ENCODE results near the gene C10orf95. TPM values are rescaled to one million over a fixed set of nuclear protein-coding genes. Genes with fewer than 3 reads are reported as not detected.

The C10orf95 gene
- total and polyA plus RNA-seq, 2 of the 13 experiments (the other 11 are each of a cell fraction or from before 2014, with no cell fraction given): 0.05 to 0.07 TPM

- H4K20me1 ChIP-seq (ENCODE audit: insufficient read depth, low read length): no peaks in the 10 kb centered on the region
- peaks cover 3 to 11% of the 10 kb centered on the region in 2 experiments; a peak in 4 of 5 replicates for H3K27me3 ChIP-seq (ENCODE audit: control insufficient read depth in 1 of 2, insufficient read depth in 2 of 2, low read length in 2 of 2)
- H3K4me3 ChIP-seq (replicated peaks in 1 of 3; ENCODE audit: insufficient read depth in 1 of 3, low read depth in 2 of 3, low read length in 3 of 3): no peak overlapping the region
- no peak overlapping the region for H3K4me2 ChIP-seq (ENCODE audit: low read depth, low read length)
- DNase-seq (ENCODE audit: low spot score): no peak
- in situ Hi-C loops (cut with HindIII; ENCODE audit: extremely low pct_ligation_motif_present, low pct_unique_long_range_greater_than_20kb) (loop anchor here (10.0 kb wide), 1 partner anchor 72 kb away; no protein-coding TSS in a partner anchor), intact Hi-C loops (cut with micrococcal nuclease; ENCODE audit: unreplicated experiment) (no loop called here)
- H3K9ac ChIP-seq (ENCODE audit: insufficient read depth, low read depth, low read length): no peak overlapping the region
- H3K36me3 ChIP-seq (replicated peaks in 1 of 2; ENCODE audit: control insufficient read depth in 1 of 2, insufficient read depth in 2 of 2, low read length in 2 of 2): peaks cover 0 to 4% of the 10 kb centered on the region in 2 experiments; a peak in 1 of 5 replicates
- peaks cover 18% of the 10 kb centered on the region for H3K4me1 ChIP-seq (ENCODE audit: insufficient read depth, low read length)
- no TSS peak for BruUV-seq (replicated peaks)
- no peaks in the 10 kb centered on the region for H3K9me3 ChIP-seq (ENCODE audit: low read length)
- FAIRE-seq: no peak
- ChIA-PET POLR2A (interaction anchor here (1.7 kb wide), 1 partner anchor 30 kb away, joined by 3 read pairs; the partner anchor contains the start of gene CUEDC2), CTCF (ENCODE audit: low intra/inter-chr PET ratio, low total read pairs) (interaction anchor here (1.9 kb wide), 1 partner anchor 9 kb away, joined by 4 read pairs; no protein-coding TSS in a partner anchor)
- H3K27ac ChIP-seq (ENCODE audit: extremely low read length, insufficient read depth, low read length): no peak overlapping the region
- WGBS (ENCODE audit: low lambda C conversion rate): 80% methylated on average over 5 of the region's 5 CpGs
- ATAC-seq: no peak
- no peaks in the 10 kb centered on the region for H3K79me2 ChIP-seq (ENCODE audit: insufficient read depth, low read length)
- no peak overlapping the region for H2AFZ ChIP-seq (ENCODE audit: low read length)
- no peak for TF ChIP-seq ZKSCAN1 (IDR thresholded peaks at IDR 0.05; ENCODE audit: low read length)
- no peak for TF ChIP-seq ZNF34 (CRISPR knock-in tag; IDR thresholded peaks at IDR 0.05; ENCODE audit: borderline replicate concordance)
- TF ChIP-seq ZNF552 (CRISPR knock-in tag; IDR thresholded peaks at IDR 0.05; ENCODE audit: borderline replicate concordance): no peak
- no peak for TF ChIP-seq ZNF619 (CRISPR knock-in tag; IDR thresholded peaks at IDR 0.05)
- no peak for TF ChIP-seq CSRNP2 (CRISPR knock-in tag; conservative IDR thresholded peaks at IDR 0.05; ENCODE audit: low read depth)
- TF ChIP-seq HES4 (CRISPR knock-in tag; IDR thresholded peaks at IDR 0.05; ENCODE audit: borderline replicate concordance): no peak
- no peak for TF ChIP-seq U2AF1 (optimal IDR thresholded peaks at IDR 0.05; ENCODE audit: low read depth, low read length)
- no peak for TF ChIP-seq ARID5B (CRISPR knock-in tag; IDR thresholded peaks at IDR 0.05)
- no peak for TF ChIP-seq ZNF33B (CRISPR knock-in tag; IDR thresholded peaks at IDR 0.05)
- no peak for TF ChIP-seq AKAP8 (CRISPR knock-in tag; IDR thresholded peaks at IDR 0.05)
- no peak for TF ChIP-seq ZNF30 (CRISPR knock-in tag; IDR thresholded peaks at IDR 0.05)
- TF ChIP-seq AKNA (CRISPR knock-in tag; IDR thresholded peaks at IDR 0.05; ENCODE audit: borderline replicate concordance): no peak
- no peak for TF ChIP-seq NONO (IDR thresholded peaks at IDR 0.05)
- TF ChIP-seq NONO (CRISPR knock-in tag; conservative IDR thresholded peaks at IDR 0.05): no peak
Observed at GRCh38 chr10:102402512-102402896, 48.8 kb downstream of the C10orf95 start.
